VCaP (cell line): ENCODE measurements around the gene CNNM3.

ENCODE experiments used
- H3K27ac ChIP-seq: fragments of 450-650 bp; 2 replicates; pipeline ENCODE4 v1.5.1; 2017
- TF ChIP-seq, protein P1 (sequence below): fragments of 450-650 bp; conservative IDR thresholded peaks from 2 replicates; pipeline ENCODE4 v1.5.1; 2017; ENCODE audit warnings: mild to moderate bottlenecking, moderate library complexity

Gene CNNM3

DNA sequence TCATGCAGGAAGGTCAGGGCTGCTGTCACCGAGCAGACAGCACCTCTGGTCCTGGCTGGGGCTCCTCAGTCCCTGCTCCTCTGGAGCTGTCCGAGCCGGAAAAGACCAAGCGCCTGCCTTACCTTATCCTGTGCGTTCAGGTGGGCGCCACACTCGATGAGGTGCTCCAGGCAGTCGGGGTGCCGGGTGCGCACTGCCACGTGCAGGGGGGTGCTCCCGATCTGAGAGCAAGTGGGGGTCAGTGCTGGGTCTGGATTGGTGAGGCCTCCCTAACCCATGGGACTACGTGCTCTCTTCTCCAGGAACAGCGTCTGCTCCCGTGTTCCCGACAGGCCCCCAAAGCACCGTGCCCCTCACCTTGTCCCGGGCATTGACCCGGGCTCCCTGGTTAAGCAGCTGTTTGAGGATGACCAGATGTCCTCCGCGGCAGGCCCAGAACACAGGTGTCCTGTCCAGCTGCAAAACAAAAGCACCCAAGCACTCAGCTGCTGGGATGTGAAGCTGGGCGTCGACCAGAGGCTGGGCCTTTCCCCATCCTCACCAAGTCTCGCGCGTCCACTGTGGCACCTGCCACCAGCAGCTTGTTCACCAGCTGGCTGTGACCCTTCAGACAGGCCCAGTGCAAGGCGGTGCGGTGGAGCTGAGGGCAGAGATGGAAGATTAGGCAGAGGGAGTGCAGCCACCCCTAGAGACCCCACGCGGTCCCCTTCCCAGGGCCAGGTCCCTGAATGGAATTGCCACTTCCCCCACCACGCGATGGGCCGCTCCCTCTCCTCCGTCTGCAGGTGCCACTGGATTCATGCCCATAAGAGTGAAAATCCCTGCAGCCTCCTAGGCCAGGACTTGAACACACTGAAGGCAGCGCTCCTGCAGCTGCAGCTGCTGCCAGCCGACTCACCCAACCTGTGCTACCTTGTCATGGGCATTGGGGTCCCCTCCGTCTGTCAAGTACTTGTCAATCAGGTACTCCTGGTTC lies 24.1 kb downstream of the CNNM3 start:
- TF ChIP-seq, protein P1, sequence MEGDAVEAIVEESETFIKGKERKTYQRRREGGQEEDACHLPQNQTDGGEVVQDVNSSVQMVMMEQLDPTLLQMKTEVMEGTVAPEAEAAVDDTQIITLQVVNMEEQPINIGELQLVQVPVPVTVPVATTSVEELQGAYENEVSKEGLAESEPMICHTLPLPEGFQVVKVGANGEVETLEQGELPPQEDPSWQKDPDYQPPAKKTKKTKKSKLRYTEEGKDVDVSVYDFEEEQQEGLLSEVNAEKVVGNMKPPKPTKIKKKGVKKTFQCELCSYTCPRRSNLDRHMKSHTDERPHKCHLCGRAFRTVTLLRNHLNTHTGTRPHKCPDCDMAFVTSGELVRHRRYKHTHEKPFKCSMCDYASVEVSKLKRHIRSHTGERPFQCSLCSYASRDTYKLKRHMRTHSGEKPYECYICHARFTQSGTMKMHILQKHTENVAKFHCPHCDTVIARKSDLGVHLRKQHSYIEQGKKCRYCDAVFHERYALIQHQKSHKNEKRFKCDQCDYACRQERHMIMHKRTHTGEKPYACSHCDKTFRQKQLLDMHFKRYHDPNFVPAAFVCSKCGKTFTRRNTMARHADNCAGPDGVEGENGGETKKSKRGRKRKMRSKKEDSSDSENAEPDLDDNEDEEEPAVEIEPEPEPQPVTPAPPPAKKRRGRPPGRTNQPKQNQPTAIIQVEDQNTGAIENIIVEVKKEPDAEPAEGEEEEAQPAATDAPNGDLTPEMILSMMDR: no peak
- no peak overlapping the region for H3K27ac ChIP-seq

DNA sequence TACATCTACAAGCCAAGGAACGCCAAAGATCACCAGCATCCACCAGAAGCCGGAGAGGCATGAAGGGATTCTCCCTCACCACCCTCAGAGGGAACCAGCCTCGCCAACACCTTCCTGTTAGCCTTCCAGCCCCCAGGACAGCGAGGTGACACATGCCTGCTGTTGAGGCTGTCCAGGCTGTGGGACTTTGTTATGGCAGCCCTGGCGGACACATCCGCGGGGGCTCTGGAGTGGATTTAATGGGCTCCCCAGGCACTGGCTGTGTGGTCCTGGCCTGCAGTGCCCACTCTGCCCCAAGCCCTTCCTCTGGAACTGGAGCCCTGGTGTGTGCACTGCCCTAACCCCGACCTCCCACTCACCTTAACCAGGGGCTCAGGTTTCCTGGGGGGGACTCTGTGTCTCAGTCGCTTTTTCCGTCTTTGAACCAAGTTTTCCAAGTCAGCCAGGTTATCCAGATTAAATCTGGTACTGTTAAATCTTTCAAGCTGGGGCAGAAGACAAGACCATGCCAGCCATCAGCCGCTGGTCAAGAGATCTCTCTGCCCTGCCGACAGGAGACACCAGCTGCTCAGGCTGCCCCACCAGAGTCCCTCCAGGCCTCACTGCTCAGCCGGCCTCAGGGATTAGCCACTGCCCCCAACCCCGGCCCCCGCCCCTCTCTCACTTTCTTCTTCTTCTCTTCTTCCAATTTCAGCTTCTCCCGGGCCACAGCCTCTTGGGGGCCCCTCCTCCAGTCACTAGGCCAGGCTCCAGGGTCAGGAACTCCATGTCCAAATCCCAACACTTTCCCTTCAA lies 25.8 kb downstream of the CNNM3 start:
- H3K27ac ChIP-seq: no peak overlapping the region
- TF ChIP-seq, protein P1: no peak

DNA sequence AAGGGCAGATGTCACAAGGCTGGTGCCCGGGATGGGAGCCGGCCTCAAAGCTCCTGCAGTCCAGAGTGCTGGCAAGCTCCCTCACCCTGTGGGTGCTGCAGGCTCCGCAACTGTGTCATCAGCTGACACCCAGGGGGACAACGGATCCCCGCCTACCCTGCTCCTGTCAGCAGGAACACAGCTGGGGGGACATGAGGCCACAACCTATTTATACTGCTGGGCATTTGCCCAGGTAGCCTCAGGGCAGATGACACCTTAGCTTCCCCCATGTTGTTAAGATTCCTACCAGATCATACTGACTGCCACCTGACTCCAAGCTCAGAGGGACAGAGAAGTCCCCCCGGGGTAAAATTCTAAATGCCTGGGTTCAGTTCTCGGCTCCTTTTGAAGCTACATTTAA lies 26.5 kb downstream of the CNNM3 start:
- TF ChIP-seq, protein P1: no peak
- H3K27ac ChIP-seq: no peak overlapping the region

DNA sequence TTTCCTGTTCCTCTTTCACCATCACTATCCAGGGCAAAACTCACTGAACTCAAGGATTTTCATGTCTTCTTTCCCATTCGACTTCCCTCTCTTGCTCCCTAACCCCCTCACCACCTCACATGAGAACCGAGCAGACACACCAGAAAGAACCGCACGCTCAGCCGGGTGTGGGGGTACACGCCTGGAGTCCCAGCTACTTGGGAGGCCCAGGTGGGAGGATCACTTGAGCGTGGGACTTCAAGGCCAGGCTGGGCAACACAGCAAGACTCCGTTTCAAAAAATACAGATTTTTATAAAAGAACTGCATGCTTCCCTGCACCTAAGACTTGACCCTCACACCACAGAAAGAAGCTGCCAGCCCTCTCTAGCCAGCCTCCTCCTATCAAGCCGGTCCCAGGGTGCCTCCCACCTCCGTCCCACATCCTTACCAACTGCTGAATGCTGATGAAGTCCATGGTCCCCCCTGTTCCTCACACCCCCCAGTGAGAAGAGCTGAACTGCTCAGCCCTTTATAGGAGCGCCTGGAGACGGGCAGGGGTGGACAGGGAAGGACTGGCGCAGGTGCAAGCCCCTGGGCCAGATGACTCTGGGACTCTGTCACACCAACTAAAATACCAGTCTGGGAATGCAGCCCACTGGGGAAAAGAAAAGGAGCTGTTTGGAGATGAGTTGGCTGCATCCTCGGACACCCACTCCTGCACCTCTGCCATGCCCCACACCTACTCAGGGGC lies 27.6 kb downstream of the CNNM3 start, which contains the start of gene ANKRD23:
TSS of gene ANKRD23 (minus strand) at position 484 of the 731 bp plus-strand sequence. CDS start at position 455, 29 bp downstream.
- no peak within 1 kb of the TSS for H3K27ac ChIP-seq
- TF ChIP-seq, protein P1: no peak

DNA sequence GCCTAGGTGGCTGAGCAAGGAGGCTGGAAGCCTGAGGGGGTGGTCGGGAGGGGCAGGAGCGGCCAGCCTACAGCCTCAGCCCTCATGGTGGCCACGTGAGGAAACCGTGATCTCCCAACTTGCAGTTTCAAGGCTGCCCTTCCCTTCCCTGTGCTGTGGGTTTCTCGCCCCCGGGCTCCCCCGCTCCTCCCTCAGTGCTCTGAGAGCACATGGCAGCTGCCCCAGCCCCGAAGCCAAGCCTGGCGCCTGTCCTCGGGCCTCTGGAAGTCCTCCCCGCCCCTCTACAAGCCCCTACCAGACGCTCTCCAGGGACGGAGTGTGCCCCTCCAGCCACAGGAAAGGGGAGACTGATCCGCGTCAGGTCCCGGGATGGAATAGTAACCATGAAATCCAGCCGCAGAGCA lies 28.3 kb downstream of the CNNM3 start:
- TF ChIP-seq, protein P1: no peak
- no peak overlapping the region for H3K27ac ChIP-seq

DNA sequence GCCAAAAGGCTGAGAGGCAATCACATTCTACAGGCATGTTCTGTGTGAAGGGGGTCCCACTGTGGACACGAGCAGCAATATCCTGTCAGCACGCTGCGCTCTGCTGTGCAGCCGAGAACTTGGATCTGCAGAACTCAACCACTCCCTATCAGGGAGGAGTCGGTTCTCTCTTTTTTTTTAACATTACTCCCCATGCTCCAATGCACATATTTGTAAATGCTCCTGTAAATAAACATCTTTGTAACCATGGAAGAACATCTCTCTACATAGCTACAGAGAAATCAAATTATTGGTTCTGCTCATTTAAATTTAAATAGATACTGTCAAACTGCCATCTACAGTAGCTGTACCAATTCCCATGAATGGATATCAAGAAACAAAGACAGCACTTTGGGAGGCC lies 30.8 kb downstream of the CNNM3 start:
- TF ChIP-seq, protein P1: no peak
- no peak overlapping the region for H3K27ac ChIP-seq

DNA sequence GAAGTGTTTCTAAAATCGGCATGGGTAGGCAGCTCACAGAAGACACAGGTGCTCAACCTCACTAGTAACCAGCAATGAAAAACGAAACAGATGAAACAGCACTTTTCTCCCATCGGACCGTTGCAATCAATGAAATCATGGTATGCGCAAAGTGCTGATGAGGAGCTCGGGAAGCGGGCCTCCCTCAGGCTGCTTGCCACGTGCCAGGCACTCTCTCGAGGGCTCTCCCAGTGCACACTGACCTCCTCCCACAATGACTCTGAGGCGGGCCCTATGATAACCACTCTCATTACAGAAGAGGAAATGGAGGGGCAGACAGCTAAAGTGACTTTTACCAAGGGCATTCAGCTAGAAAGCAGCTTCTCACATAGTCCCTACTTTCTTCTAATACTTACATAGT lies 31.5 kb downstream of the CNNM3 start:
- TF ChIP-seq, protein P1: no peak

More for the DNA sequence above, 31.5 kb downstream of the CNNM3 start:
- no peak overlapping the region for H3K27ac ChIP-seq
